Stimulated activated CD4-positive, alpha-beta T cell treated with anti-CD3 and anti-CD28 coated beads, Interleukin-1b, Interleukin-23, amount 100 ng/mL, for 4 hours (primary cell): ENCODE measurements around the gene OR8B8.
"Not testable (repeated sequence)": the region's sequence is repeated elsewhere in the genome, so short reads cannot be mapped to it uniquely, and the experiment has no call there.

Source experiments
- DNase-seq, 2 donors: peaks; one replicate each; pipeline ENCODE4 v3.0.0-alpha.2; 2020; ENCODE audit warnings: low read depth in 2 of 2

OR8B8 gene, protein sequence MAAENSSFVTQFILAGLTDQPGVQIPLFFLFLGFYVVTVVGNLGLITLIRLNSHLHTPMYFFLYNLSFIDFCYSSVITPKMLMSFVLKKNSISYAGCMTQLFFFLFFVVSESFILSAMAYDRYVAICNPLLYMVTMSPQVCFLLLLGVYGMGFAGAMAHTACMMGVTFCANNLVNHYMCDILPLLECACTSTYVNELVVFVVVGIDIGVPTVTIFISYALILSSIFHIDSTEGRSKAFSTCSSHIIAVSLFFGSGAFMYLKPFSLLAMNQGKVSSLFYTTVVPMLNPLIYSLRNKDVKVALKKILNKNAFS

DNA sequence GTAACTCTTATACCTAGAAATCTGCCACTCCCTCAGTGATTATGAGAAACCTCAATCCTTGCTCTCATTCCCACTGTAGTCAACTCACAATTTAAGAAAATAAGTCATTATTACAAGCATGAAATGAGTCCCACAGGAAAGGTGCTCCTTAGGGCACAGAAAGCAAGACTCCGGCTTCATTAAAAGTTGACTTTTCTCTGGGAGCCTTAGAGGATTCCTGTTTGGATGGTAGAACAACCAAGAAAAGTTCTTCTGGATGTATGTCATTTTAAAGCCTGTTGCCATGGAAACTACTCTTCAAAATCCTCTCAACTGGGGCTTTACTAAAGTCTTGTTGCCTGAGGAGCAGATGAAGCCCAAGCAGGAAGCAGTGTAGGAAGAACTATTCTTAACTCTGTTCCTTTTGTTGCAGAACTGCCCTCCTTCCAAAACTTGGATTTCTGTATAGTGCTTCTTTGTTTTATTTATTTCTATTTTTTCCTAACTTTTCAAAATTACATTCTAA, at the start of gene OR8B8:
Gene OR8B8 (minus strand): TSS at position 51 of the 505 bp plus-strand sequence. CDS start 4,611 bp downstream, outside the sequence.
- no peak for DNase-seq

DNA sequence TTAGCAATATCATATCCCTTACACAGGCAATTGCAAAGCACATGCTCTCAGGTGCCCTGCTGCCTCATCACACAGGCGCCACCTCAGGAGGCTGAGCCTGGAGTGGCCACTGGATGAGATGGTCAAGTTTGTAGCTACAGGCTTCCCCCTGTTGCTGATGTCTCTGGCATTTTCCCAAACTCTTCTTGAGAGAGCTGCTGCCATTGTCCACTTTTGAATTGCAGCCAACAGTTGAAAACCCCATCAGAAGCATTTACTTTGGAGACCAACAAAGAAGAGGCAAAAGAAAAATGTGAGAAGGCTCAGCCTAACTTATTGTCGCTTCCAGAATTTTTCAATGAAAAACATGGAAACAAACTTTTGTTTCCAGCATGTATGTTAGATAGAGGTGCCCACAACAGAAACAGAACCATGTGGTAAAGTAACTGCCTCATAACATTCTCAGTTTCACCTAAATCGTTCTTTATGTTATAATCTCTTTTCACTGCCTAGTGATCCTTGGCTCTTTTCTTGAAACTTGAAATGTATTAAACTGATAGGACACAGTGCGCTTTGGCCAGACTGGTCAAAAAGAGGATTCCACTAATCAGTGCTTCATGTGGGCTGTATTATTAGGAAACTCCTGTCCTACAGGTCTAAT, 47.6 kb upstream of the OR8B8 start:
- no peak for DNase-seq

DNA sequence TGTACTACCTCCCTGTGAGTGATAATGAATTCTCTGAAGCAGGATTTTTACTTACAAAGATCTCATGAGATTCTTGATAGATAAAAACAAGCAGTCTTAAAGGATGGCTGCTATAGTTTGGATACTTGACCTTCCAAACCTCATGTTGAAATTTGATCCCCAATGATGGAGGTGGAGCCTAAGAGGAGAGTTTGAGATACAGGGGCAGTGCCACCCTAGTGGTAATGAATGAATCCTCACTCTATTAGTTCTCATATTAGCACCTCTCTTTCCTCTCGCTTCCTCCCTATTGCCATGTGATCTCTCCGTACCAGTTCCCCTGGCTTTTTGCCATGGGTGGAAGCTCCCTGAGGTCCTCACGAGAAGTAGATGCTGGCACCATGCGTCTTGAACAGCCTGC, 37.9 kb upstream of the OR8B8 start:
- no peak for DNase-seq

DNA sequence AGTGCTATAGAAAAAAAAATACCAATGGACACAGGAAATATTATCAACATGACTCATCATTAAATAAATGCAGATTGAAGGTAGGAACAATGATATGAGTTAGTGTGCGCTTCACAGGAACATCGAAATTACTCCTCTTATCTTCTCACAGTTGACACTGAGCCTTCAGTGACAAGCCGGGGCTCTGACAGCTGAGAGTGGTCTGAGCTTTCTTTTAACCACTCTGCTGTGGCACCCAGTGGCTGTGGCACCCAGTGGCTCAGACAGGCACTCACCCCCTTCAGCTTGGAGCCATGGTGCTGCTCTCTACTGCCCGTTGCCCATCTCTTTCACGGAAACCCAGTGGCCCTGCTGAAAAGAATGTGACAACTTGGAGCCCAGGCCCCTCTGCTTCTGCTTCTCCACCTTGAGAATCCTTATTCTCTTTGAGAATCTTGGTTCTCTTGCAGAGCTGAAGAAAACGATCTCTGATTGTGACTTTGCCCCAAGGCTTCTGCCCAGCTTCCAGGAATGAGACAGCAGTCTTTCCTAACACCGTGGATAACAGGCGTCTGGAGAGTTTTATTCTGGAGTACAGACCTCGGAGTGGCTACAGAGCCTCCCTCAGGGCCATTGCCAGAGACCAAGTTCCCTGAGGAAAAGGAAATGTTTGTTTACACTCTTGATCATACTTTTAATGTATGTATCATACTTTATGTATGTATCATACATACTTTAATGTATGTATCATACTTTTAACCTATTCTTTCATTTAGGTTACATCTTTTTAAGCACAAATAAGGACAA, 37.1 kb upstream of the OR8B8 start:
- no peak for DNase-seq

DNA sequence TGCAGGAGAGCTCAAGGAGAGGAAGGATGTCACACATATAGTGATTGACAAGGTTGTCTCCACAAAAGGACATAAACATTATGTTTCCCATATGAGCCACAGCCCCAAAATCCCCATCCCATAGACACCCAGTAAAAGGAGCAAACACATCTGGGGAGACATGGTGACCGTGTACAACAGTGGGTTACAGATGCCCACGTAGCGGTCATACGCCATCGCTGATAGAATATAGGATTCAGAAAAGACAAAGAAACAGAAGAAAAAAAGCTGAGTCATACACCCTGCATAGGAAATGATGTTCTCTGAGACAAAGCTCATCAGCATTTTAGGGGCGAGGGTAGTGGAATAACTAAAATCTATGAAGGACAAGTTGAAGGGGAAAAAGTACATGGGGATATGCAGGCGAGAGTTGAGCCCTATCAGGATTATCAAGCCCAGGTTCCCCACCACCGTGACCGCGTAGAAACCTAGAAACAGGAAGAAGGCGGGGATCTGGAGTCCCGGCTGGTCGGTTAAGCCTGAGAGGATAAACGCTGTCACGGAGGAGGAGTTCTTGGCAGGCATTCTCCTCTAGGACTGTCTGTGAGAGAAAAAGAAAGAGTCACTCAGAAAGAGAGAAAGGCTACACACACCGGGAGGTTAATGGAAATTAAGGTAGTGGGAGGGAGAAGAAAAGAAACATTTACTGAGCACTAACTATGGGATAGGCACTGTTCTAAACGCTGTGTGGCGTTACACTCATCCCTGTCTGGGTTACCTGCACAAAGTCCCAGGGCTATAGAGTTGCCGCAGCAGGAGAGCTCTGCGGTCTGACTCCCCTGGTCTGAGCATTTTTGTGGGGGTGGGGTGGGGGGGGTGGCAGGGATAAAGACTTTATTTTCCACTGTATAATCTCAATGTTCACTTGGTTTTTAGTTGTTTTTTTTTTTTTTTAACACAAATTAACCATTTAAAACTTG, 36.1 kb upstream of the OR8B8 start:
- no peak for DNase-seq

DNA sequence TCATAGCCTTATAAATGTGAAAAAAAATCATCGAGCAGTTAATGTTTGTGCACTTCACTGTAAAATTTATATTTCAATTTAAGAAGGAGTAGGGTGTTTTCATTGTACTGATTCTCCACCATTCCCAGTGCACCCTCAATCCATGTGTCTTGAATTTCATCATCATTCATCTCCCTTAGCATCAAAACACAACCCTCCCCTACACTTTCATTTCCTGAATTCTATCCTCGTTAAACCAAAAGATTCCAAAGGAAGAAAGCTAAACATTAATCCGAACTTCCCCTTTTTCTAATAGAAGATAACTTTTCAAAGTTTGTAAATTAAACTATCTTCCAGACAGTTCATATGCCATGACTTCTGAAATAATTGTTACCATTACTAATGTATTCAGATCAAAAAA, 34.1 kb upstream of the OR8B8 start:
- DNase-seq = no peak

DNA sequence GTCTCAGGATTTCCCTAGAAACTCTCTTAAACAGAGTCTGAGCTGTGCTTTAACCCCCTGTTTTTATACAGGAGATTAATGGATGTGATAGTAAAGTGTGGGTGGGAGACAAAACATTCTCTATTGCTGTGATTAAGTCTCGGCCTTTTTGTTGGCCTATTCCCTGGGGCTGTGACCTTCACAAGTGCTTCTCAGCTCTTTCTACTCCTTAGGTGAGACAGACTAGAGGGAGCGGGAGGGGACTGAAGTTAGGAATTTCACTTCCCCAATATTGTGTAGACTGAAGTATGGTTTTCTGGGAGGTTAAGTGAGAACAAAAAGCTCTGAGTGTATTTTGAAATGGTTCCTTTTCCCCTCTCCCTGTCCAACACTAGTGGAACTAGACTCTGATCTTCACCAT, 29.8 kb upstream of the OR8B8 start:
- DNase-seq = no peak

DNA sequence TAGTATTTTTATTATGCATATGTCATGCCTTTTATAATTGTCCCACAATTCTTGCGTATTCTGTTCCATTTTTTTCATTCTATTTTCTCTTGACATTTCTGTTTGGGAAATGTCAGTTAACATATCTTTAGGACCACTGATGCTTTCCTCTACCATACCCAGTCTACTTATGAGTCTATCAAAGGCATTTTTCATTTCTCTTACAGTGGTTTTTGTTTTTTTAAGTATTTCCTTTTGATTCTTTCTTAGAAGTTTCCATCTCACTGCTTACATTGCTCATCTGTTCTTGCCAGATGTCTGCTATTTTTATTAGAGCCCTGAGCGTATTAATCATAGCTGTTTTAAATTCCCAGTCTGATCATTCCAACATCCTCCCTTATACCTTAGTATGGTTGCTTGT, 29.3 kb upstream of the OR8B8 start:
- no peak for DNase-seq

DNA sequence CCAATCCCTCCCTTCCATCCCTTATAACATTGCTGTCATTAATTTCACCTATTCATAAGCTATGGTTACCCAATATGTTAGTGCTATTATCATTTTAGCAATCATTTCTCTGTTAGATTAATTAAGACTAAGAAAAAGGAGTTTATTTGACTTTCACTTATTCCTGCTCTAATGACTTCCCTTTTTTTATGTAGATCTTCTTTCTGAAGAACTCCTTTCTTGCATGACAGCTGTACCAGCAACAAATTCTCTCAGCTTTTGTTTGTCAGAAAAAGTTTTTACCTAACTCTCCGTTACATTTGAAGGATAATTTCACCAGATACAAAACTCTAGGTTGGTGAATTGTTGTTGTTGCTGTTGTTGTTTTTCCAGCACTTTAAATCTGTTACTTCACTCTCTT, 28.6 kb upstream of the OR8B8 start:
- no peak for DNase-seq

DNA sequence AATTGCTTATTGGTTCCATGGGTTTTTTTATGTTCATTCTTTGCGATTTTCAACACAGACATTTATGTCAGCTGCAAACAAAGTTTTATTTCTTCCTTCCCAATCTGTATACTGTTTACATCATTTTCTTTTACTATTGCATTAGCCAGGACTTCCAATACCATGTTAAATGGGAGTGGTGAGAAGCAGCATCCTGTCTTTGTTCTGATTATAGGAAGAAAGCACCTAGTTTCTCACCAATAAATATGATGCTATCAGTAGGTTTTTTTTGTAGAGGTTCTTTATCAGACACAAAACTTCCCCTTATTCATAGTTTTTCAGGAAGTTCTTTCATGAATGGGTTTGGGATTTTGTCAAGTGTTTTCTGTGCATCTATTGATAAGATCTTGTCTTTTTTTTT, 28.0 kb upstream of the OR8B8 start:
- DNase-seq = no peak

DNA sequence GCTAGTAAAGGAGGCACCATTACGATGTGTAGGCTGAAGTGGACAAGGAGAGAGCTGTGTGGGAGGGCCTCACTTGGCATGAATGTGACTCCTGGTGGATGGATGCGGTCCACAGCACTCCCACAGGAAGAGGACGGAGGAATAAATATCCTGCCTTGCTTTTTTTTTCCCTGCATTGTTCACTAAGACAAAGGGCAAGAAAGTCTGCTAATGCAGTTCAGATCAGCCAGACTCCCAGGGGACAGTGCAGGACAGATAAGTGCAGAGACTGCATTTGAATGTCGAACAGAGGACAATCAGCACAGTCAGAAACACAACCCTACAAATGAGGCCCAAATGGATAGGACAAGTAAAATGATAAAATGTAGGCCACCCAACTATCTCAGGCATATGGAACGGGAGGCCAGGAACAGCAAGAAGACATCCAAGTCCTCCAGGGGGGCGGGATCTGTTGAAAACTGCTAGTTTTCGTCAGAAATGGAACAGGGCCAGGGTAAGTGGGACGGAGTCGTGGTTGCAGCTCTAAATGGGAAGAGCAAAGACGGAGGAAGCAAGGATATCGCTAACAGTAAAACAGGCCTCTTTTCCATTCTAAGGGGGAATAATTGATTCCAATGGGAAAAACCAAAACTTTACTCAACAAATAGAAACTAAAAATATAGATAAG, 25.2 kb upstream of the OR8B8 start:
- DNase-seq = no peak

DNA sequence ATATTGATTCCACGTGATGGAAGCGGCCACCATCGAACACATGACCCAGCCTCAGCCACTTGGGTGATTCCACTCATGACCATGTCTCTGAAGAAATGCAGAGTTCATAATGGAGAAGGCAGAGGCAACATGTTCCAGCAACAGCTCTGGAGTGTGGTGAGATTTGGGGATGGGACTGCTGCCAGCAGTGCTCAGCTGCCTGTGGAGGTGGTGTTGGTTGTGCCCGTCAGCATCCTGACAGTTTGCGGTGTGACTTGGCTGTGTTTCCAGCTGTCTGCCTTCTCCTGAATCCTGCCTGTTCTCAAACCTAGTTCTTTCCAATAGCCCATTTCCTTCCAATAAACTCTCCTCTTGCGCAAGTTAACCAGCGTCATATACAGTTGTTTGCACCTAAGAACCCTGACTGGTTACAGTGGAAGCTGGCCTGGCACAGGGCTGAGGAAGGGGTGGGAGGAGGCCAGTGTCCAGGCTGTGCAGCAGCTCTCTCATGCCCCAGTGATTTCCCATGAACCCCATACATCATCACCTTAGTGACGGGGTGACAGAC, 22.0 kb upstream of the OR8B8 start:
- DNase-seq = no peak

DNA sequence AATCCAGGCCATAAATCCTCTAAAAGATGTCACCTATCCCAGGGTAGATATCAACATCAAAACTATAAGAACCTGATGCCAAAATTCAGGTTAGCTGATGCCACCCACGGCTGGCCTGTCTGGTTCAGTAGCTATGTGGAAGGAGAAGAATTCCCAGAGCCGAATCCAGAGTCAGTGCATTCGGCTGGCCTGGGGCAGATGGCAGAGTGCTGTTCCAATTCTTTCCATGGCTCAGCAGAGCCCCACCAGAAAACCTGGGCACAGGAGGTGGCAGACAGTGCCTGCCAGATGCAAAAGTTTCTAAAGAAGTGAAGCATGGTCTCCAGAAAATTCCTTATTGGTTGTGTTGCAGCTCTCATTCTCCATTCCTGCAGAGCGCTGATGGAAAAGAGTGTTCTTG, 19.9 kb upstream of the OR8B8 start:
- DNase-seq = no peak

DNA sequence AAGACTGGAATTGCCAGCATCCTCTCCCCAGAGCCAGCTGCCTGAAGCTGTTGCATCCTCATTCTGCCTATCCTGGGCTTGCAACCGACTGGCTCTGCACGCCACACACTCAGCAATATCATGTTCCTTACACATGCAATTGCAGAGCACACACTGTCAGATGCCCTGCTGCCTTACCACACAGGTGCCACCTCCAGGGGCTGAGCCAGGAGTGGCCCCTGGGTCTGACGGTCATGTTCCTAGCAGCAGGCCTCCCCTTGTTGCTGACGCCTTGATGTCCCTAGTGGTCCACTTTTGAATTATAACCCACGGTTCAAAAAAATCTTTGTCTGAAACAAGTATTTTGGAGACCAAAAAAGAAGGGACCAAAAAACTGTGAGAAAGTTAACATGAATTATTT, 18.5 kb upstream of the OR8B8 start:
- DNase-seq = no peak

DNA sequence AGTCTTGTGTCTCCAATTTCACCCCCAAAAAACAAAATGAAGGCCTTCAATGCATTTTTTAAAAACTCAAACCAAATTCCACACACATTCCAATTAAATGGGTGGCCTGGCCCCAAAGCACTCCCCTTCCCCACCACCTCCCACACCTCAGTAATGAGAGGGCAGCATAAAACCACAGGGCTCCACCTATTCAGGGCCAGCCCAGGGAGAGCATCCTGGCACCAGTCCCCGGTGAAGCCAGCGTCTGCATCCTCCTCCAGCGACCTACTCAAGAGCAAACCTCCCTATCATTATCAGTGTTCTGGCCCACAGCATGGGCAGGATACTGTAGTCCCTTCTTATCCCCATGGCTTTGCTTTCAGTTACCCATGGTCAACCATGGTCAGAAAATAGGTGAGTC, 17.8 kb upstream of the OR8B8 start:
- DNase-seq = no peak

DNA sequence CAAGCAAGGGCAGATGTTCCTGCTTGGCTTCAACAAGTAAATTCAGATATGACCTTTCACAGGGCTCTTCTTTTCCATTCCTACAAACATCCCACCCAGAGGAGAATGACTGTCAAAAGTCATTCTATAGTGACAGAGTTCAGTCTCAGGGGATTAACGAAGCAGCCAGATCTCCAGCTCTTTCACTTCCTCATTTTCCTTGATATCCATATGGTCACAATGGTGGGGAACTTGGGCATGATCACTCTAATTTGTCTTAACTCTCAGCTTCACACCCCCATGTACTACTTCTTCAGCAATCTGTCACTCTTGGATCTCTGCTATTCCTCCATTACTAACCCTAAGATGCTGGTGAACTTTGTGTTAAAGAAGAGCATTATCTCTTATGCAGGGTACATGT, 15.0 kb upstream of the OR8B8 start:
- DNase-seq = no peak

DNA sequence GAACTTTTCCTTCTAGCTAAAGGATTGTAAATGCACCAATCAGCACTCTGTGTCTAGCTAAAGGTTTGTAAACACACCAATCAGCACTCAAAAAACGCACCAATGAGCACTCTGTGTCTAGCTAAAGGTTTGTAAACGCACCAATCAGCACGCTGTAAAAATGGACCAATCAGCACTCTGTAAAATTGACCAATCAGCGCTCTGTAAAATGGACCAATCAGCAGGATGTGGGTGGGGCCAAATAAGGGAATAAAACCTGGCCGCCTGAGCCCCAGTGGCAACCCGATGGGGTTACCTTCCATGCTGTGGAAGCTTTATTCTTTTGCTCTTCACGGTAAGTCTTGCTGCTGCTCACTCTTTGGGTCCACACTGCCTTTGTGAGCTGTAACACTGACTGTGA, 13.9 kb upstream of the OR8B8 start:
- DNase-seq = not testable (repeated sequence)

DNA sequence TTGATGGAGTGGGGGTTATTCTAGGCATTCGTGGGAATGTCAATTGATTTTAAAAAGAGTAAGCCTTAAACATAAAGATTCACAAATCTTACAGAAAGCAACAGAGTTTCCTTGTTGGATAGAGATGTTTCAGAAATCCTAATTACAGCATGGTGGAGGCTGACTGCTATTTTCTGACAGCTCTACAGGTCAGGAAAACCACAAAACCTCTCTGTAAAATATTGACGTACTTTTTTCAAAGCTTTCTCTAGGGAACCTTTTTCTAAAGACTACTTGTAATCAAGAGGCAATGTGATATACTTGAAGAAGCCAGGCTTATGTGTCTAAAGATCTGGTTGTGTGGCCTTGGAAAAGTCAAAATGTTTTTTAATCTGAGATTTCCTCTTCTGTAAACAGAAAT, 9.1 kb upstream of the OR8B8 start:
- no peak for DNase-seq

DNA sequence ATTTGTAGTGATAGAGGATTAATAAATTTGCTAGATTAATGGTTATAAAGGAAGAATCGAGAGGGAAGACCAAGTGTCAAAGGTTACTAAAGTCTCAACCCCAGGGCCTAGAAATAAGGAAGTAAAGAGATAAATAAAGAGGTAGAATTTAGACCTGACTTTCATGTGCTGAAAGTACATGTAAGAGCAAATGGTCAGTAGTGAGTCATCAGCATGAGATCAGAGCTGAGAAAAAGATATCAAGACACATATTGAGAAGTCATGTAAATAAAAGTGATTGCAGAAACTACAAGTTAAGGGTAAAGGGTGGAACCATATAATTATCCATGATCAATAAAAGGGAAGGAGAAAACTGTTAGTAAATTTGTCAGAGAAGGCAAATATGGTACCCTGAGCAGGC, 1.4 kb upstream of the OR8B8 start:
- DNase-seq = no peak

DNA sequence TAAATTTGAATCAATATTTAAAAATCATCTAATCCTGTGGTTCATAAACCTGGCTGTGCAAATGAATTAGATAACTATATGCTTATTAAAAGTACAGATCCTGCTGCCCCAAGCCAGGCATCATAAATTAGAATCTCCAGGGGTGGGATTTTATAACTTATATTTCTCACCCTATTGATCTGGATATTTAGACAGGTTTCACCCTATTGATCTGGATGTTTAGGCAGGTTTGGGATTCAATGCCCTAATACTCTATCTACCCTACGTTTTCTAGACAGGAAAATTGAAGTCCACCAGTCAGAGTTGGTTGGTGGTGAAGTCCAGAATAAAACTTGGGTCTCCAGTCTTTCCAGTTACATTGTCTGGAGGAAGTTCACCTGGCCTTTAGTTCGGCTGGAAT, 2.6 kb downstream of the OR8B8 start:
- DNase-seq = no peak

DNA sequence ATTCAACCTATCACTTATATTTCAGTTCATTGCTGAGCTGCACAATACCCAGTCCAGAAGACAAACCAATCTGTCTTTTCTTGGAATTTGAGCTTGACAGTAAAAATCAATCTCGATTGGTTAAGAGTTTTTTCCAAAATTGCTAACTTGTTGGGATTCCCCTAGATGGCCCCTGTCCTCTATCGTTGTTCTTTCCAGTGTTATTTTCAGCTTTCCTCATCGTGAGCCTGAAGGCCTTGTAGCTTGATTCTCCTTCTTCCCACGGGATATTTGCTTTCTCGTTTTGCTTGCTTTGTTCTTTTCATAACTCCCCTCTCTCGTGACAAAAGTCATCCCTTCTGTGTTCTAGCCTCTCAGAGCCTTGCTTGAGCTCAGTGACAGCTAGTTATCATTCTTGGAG, 3.1 kb downstream of the OR8B8 start:
- DNase-seq = no peak
